Measurements from ENCODE around the gene GLB1L2. TPM values are rescaled to one million over a fixed set of nuclear protein-coding genes. Genes with fewer than 3 reads are reported as not detected.

GLB1L2 gene
- total RNA-seq, 1 experiment from 2014 or later: 27.1 TPM

- no peaks in the 10 kb centered on the region for H3K79me2 ChIP-seq (ENCODE audit: insufficient read depth, low read length)
- no peaks in the 10 kb centered on the region for H3K9me3 ChIP-seq (ENCODE audit: control insufficient read depth in 1 of 2, insufficient read depth in 1 of 2, low read depth in 1 of 2, low read length in 2 of 2)
- TF ChIP-seq EGR1 (IDR thresholded peaks at IDR 0.05; ENCODE audit: low read depth) (no peak), JUND (IDR thresholded peaks at IDR 0.05) (no peak), EZH2phosphoT487 (IDR thresholded peaks at IDR 0.05; ENCODE audit: borderline replicate concordance) (no peak), TCF7L2 (IDR thresholded peaks at IDR 0.05; ENCODE audit: borderline replicate concordance, extremely low read depth, insufficient read depth, insufficient read length) (no peak), SIN3A (IDR thresholded peaks at IDR 0.05; ENCODE audit: low read depth) (no peak), SP1 (IDR thresholded peaks at IDR 0.05; ENCODE audit: low read depth) (no peak), CBX3 (IDR thresholded peaks at IDR 0.05; ENCODE audit: low read depth) (no peak)
- TF ChIP-seq, protein P1, sequence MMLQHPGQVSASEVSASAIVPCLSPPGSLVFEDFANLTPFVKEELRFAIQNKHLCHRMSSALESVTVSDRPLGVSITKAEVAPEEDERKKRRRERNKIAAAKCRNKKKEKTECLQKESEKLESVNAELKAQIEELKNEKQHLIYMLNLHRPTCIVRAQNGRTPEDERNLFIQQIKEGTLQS (IDR thresholded peaks at IDR 0.05): no peak
- TF ChIP-seq, protein P2, sequence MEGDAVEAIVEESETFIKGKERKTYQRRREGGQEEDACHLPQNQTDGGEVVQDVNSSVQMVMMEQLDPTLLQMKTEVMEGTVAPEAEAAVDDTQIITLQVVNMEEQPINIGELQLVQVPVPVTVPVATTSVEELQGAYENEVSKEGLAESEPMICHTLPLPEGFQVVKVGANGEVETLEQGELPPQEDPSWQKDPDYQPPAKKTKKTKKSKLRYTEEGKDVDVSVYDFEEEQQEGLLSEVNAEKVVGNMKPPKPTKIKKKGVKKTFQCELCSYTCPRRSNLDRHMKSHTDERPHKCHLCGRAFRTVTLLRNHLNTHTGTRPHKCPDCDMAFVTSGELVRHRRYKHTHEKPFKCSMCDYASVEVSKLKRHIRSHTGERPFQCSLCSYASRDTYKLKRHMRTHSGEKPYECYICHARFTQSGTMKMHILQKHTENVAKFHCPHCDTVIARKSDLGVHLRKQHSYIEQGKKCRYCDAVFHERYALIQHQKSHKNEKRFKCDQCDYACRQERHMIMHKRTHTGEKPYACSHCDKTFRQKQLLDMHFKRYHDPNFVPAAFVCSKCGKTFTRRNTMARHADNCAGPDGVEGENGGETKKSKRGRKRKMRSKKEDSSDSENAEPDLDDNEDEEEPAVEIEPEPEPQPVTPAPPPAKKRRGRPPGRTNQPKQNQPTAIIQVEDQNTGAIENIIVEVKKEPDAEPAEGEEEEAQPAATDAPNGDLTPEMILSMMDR (IDR thresholded peaks at IDR 0.05 in 2 of 3, conservative IDR thresholded peaks at IDR 0.05 in 1 of 3; ENCODE audit: borderline replicate concordance in 1 of 3, insufficient read depth in 1 of 3, low read depth in 2 of 3, low read length in 2 of 3): no peak
- TF ChIP-seq, protein P3, sequence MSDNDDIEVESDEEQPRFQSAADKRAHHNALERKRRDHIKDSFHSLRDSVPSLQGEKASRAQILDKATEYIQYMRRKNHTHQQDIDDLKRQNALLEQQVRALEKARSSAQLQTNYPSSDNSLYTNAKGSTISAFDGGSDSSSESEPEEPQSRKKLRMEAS (IDR thresholded peaks at IDR 0.05): no peak
- no peaks in the 10 kb centered on the region for H4K20me1 ChIP-seq (ENCODE audit: insufficient read depth)
- ATAC-seq (no peak), DNase-seq (ENCODE audit: low read depth, low spot score) (no peak)
- BruUV-seq (replicated peaks): no TSS peak
- POLR2A ChIA-PET: no interaction called here
- CTCF ChIA-PET: no interaction called here
- H3K27me3 ChIP-seq (ENCODE audit: insufficient read depth, low read length): no peaks in the 10 kb centered on the region
- RAD21 ChIA-PET (ENCODE audit: low non-redundant PET in 1 of 2, low total read pairs in 2 of 2, uncharacterized antibody in 2 of 2, unreplicated experiment in 2 of 2): no interaction called here
- no peak overlapping the region for H3K9ac ChIP-seq (ENCODE audit: low read length)
- no peaks in the 10 kb centered on the region for H3K36me3 ChIP-seq (ENCODE audit: control insufficient read depth in 1 of 2, insufficient read depth in 2 of 2, low read length in 2 of 2)
- no peak overlapping the region for H2AFZ ChIP-seq (ENCODE audit: low read depth, low read length, poor library complexity, severe bottlenecking)
- intact Hi-C loops (cut with micrococcal nuclease): no loop called here
- no peak overlapping the region for H3K4me2 ChIP-seq (ENCODE audit: low read length)
- H3K4me3 ChIP-seq (replicated peaks in 1 of 2; ENCODE audit: low read depth in 1 of 2, low read length in 2 of 2): no peak overlapping the region
- no peak overlapping the region for H3K27ac ChIP-seq (ENCODE audit: low read depth, low read length)
- no peaks in the 10 kb centered on the region for H3K4me1 ChIP-seq (ENCODE audit: control insufficient read depth in 1 of 2, insufficient read depth in 2 of 2, low read length in 2 of 2)
- no peaks in the 10 kb centered on the region for H3K9me2 ChIP-seq (ENCODE audit: insufficient read depth)
Measured at GRCh38 chr11:134395002-134395401, 63.2 kb downstream of the GLB1L2 start.

All from HCT116 (cell line).